PC-9 (cell line): ENCODE data around the gene MIF4GD.

Experiments used
- CTCF ChIP-seq: fragments of 200-600 bp; sonication (generic); conservative IDR thresholded peaks from 2 replicates; pipeline ENCODE4 v1.6.1; 2017; ENCODE audit warnings: mixed run types, antibody characterized with exemption, mild to moderate bottlenecking, moderate library complexity
- EZH2 ChIP-seq: fragments of 200-600 bp; sonication (generic); IDR thresholded peaks from 2 replicates; pipeline ENCODE4 v1.8.0; 2017; ENCODE audit warnings: antibody characterized with exemption, low read depth

GRCh38 chr17:75287221-75287620 is 16.2 kb upstream of the MIF4GD start:
- TF ChIP-seq CTCF = no peak
- no peak for TF ChIP-seq EZH2
